Transverse colon (tissue), 4 donors: ENCODE results near the gene CFAP300. TPM values are rescaled to one million over a fixed set of nuclear protein-coding genes. Genes with fewer than 3 reads are reported as not detected.

Source experiments
- DNase-seq: peaks from one replicate; pipeline ENCODE4 v3.0.0-alpha.2; 2019
- H3K27ac ChIP-seq, 4 donors: fragments of 200-600 bp; sonication (generic); 2 replicates each; pipeline ENCODE4 v1.5.1; 2016 to 2018; ENCODE audit warnings: inconsistent platforms in 4 of 4
- H3K27me3 ChIP-seq: fragments of 200-600 bp; sonication (generic); 2 replicates; pipeline ENCODE4 v1.5.1; 2017; ENCODE audit warnings: inconsistent platforms
- H3K36me3 ChIP-seq, 4 donors: fragments of 200-600 bp; sonication (generic); 2 replicates each; pipeline ENCODE4 v1.5.1; 2017 to 2019; ENCODE audit warnings: inconsistent platforms in 4 of 4
- H3K4me1 ChIP-seq, 4 donors: fragments of 200-600 bp; sonication (generic); 2 replicates each; pipeline ENCODE4 v1.5.1; 2017 to 2020; ENCODE audit warnings: inconsistent platforms in 4 of 4
- H3K4me3 ChIP-seq, 4 donors: fragments of 200-600 bp; sonication (generic); 1 replicate in 1 of 4; 2 replicates in 3 of 4; pipeline versions ENCODE4 v1.5.1 to v1.6.1; 2017 to 2019; ENCODE audit warnings: inconsistent platforms in 4 of 4
- H3K9me3 ChIP-seq, 2 donors: fragments of 200-600 bp; sonication (generic); 2 replicates each; pipeline ENCODE4 v1.5.1; 2017 to 2019; ENCODE audit warnings: inconsistent platforms in 2 of 2
- CTCF ChIP-seq, 5 experiments: fragments of 200-600 bp in 3 of 5; fragments of 450-650 bp in 2 of 5; sonication (generic) in 3 of 5; IDR thresholded peaks; 1 replicate in 2 of 5; 2 replicates in 3 of 5; pipeline ENCODE4 v1.5.1; 2016 to 2017; ENCODE audit warnings: antibody characterized with exemption in 5 of 5, inconsistent platforms in 3 of 5, mild to moderate bottlenecking in 2 of 5, moderate library complexity in 1 of 5
- EP300 ChIP-seq: sonication (generic); formaldehyde crosslinking; IDR thresholded peaks from one replicate; pipeline ENCODE4 v1.6.1; 2017; ENCODE audit warnings: antibody characterized with exemption, low read depth
- POLR2A ChIP-seq: fragments of 450-650 bp; IDR thresholded peaks from one replicate; pipeline ENCODE4 v1.6.1; 2016; ENCODE audit warnings: antibody characterized with exemption, mild to moderate bottlenecking, moderate library complexity
- POLR2AphosphoS5 ChIP-seq, 3 donors: sonication (generic); formaldehyde crosslinking; IDR thresholded peaks; one replicate each; pipeline ENCODE4 v1.6.1; 2016; ENCODE audit warnings: antibody characterized with exemption in 3 of 3
- WGBS, 2 donors: methylation state at CpG; one replicate each; pipeline ENCODE4 v1.1.5; 2018; ENCODE audit warnings: low coverage in 1 of 2; 5-methylcytosine and 5-hydroxymethylcytosine counted together
- in situ Hi-C, 4 donors: fragments of 200-750 bp; cut with MboI; loops; one replicate each; pipeline versions ENCODE4 v1.15.0 to v1.15.1; 2017; ENCODE audit warnings: low sequenced_read_pairs in 3 of 4, low pct_ligation_motif_present in 1 of 4, low pct_unique_long_range_greater_than_20kb in 1 of 4
- intact Hi-C: fragments of 100-400 bp; cut with DNase I; formaldehyde crosslinking; loops from one replicate; pipeline ENCODE4 v1.15.1; 2023; ENCODE audit warnings: low total_unique reads
- total RNA-seq, 4 donors: library from RNA; depleted of rRNA; stranded (reverse); fragments of >200 nt; gene quantifications; one replicate each; pipeline ENCODE4 v1.1.0, GENCODE V29; 2016

The CFAP300 gene
- 10 to 100 TPM in 1 of 4 donors, 1 to 10 TPM in 1, under 1 TPM in 1, not detected in 1; 0.79 to 33.2 (median 2.2) TPM for total RNA-seq

- no peaks in the 10 kb centered on the region for H3K9me3 ChIP-seq
- H3K4me1 ChIP-seq, result peaks cover 0 to 16% (median 12%) of the 10 kb centered on the region in 4 donors
- intact Hi-C loops (no loop called here), in situ Hi-C loops (no loop called here)
- H3K27ac ChIP-seq, result peak within 1 kb of the TSS; percentile 58 to 69 (median 66)
- peaks cover 20% of the 10 kb centered on the region for H3K27me3 ChIP-seq
- H3K36me3 ChIP-seq, result no peaks in the 10 kb centered on the region
- H3K4me3 ChIP-seq, result peak within 1 kb of the TSS; percentile 43 to 66 (median 47)
- 6 to 11% methylated on average over 3 to 45 of the region's 45 CpGs for WGBS, 2 donors
- DNase-seq, result peak; percentile 85
- TF ChIP-seq CTCF (IDR thresholded peaks at IDR 0.05) (no peak), POLR2A (no peak), POLR2AphosphoS5 (IDR thresholded peaks at IDR 0.05) (no peak), EP300 (no peak)
These were observed at the start of gene CFAP300 for GRCh38 chr11:102047305-102047924. CFAP300 (plus strand) TSS chr11:102047437; CDS start chr11:102047471, 34 bp downstream.

- Histone ChIP-seq H3K4me1 (peaks cover 0 to 4% (median 3%) of the 10 kb centered on the region in 4 donors), H3K27ac (no peak overlapping the region), H3K9me3 (no peaks in the 10 kb centered on the region), H3K36me3 (no peaks in the 10 kb centered on the region), H3K4me3 (no peak overlapping the region), H3K27me3 (no peaks in the 10 kb centered on the region)
- 91 to 93% methylated on average over 3 of the region's 3 CpGs for WGBS, 2 donors
- no peak for DNase-seq
- in situ Hi-C loops, result loop anchor here (5.0 to 25.0 kb wide), 5 partner anchors 137 to 564 kb away; no protein-coding TSS in a partner anchor
- no peak for TF ChIP-seq CTCF (IDR thresholded peaks at IDR 0.05)
- TF ChIP-seq POLR2AphosphoS5 (IDR thresholded peaks at IDR 0.05), result no peak
- no peak for TF ChIP-seq EP300
- no peak for TF ChIP-seq POLR2A
- intact Hi-C loops, result no loop called here
These were observed 45.4 kb upstream of the CFAP300 start for GRCh38 chr11:102001657-102002338.

GRCh38 chr11:102004220-102004619 lies 43.0 kb upstream of the CFAP300 start:
- peaks cover 3 to 13% (median 5%) of the 10 kb centered on the region in 4 donors for H3K4me1 ChIP-seq
- in situ Hi-C loops (loop anchor here (5.0 to 25.0 kb wide), 5 partner anchors 139 to 567 kb away; no protein-coding TSS in a partner anchor), intact Hi-C loops (no loop called here)
- no peaks in the 10 kb centered on the region for H3K9me3 ChIP-seq
- no peak for DNase-seq
- H3K27me3 ChIP-seq, result no peaks in the 10 kb centered on the region
- H3K4me3 ChIP-seq, result no peak overlapping the region
- no peak overlapping the region for H3K27ac ChIP-seq
- TF ChIP-seq CTCF (IDR thresholded peaks at IDR 0.05), result no peak
- TF ChIP-seq POLR2AphosphoS5 (IDR thresholded peaks at IDR 0.05), result no peak
- TF ChIP-seq POLR2A, result no peak
- no peak for TF ChIP-seq EP300
- no peaks in the 10 kb centered on the region for H3K36me3 ChIP-seq

GRCh38 chr11:102005306-102005705 lies 41.9 kb upstream of the CFAP300 start:
- no peak overlapping the region for H3K4me3 ChIP-seq
- H3K27me3 ChIP-seq, result no peaks in the 10 kb centered on the region
- peaks cover 3 to 13% (median 5%) of the 10 kb centered on the region in 4 donors for H3K4me1 ChIP-seq
- H3K36me3 ChIP-seq, result no peaks in the 10 kb centered on the region
- no peak for DNase-seq
- peak overlapping the region in 2 of 4 donors; percentile 0 to 52 for H3K27ac ChIP-seq
- intact Hi-C loops (loop anchor here (5.0 kb wide), 1 partner anchor 143 kb away; no protein-coding TSS in a partner anchor), in situ Hi-C loops (loop anchor here (10.0 to 25.0 kb wide), 4 partner anchors 141 to 568 kb away; no protein-coding TSS in a partner anchor)
- no peaks in the 10 kb centered on the region for H3K9me3 ChIP-seq
- TF ChIP-seq POLR2AphosphoS5 (IDR thresholded peaks at IDR 0.05), result no peak
- TF ChIP-seq EP300, result no peak
- no peak for TF ChIP-seq CTCF (IDR thresholded peaks at IDR 0.05)
- no peak for TF ChIP-seq POLR2A
- 77% methylated on average over 4 of the region's 4 CpGs; no CpG with 5 or more reads in 1 of the 2 donors for WGBS, 2 donors
